Endothelial cell of umbilical vein (primary cell): ENCODE measurements around the gene SPACA6. TPM values are rescaled to one million over a fixed set of nuclear protein-coding genes. Genes with fewer than 3 reads are reported as not detected.

Source experiments
- BruUV-seq: library from RNA; stranded (reverse); fragments of 400-500 nt; replicated peaks from 2 replicates; lab custom pipeline; 2021; lab: Mats Ljungman, UMichigan
- CTCF ChIA-PET: fragments of 300-600, 350-600 bp; sonication (Branson Sonifier 250); formaldehyde crosslinking; loops from one replicate; lab custom pipeline; 2021; ENCODE audit warnings: antibody characterized with exemption, inconsistent platforms; lab: Charles Lee
- POLR2A ChIA-PET: fragments of 300-600, 350-600 bp; sonication (Branson Sonifier 250); formaldehyde crosslinking; loops from one replicate; lab custom pipeline; 2021; ENCODE audit warnings: antibody characterized with exemption, inconsistent platforms; lab: Charles Lee
- DNase-seq: peaks from one replicate; pipeline ENCODE4 v3.0.0-alpha.2; 2011; ENCODE audit warnings: low read depth, low spot score
- FAIRE-seq: peaks from 2 replicates; lab custom pipeline; 2011; peaks lifted over from hg19 to GRCh38; lab: Jason Lieb, UNC
- H2AFZ ChIP-seq: 2 replicates; pipeline ENCODE4 v1.6.0; 2012; ENCODE audit warnings: low read depth, low read length, control low read depth, inconsistent platforms
- H3K27ac ChIP-seq: 2 replicates; pipeline ENCODE4 v1.5.1; 2011; ENCODE audit warnings: low read depth, mild to moderate bottlenecking, control low read depth, low read length, moderate library complexity; ENCODE audit not compliant: insufficient read depth
- H3K27me3 ChIP-seq, 2 experiments: 2 replicates each; pipeline versions ENCODE4 v1.6.0 to v1.6.1; 2011; ENCODE audit warnings: low read length in 2 of 2, mixed read lengths in 1 of 2; ENCODE audit not compliant: control insufficient read depth in 2 of 2, insufficient read depth in 2 of 2
- H3K36me3 ChIP-seq, 2 experiments: 2 replicates in 1 of 2; 3 replicates in 1 of 2; pipeline ENCODE4 v1.5.1; 2011; ENCODE audit warnings: low read length in 2 of 2, mild to moderate bottlenecking in 1 of 2, moderate library complexity in 1 of 2; ENCODE audit not compliant: control insufficient read depth in 2 of 2, insufficient read depth in 2 of 2; ENCODE audit errors: extremely low read depth in 1 of 2
- H3K4me1 ChIP-seq: 3 replicates; pipeline ENCODE4 v1.5.1; 2011; ENCODE audit warnings: mild to moderate bottlenecking, low read length; ENCODE audit not compliant: control insufficient read depth, insufficient read depth; ENCODE audit errors: extremely low read depth
- H3K4me2 ChIP-seq: 2 replicates; pipeline ENCODE4 v1.6.1; 2011; ENCODE audit warnings: low read length, control low read depth, mixed read lengths; ENCODE audit not compliant: insufficient read depth
- H3K4me3 ChIP-seq, 3 experiments: fragments of 200-600 bp in 1 of 3; sonication (generic), shearing (Covaris generic) in 1 of 3; replicated peaks in 1 of 3; 2 replicates each; pipeline ENCODE4 v1.5.1; 2011 to 2016; ENCODE audit warnings: control low read depth in 3 of 3, low read length in 3 of 3, mild to moderate bottlenecking in 2 of 3, inconsistent platforms in 1 of 3, low read depth in 1 of 3, moderate library complexity in 1 of 3; ENCODE audit not compliant: insufficient read depth in 1 of 3
- H3K79me2 ChIP-seq: 2 replicates; pipeline ENCODE4 v1.6.0; 2012; ENCODE audit warnings: low read length, inconsistent platforms; ENCODE audit not compliant: control insufficient read depth, insufficient read depth
- H3K9ac ChIP-seq: replicated peaks from 2 replicates; pipeline ENCODE3; 2011; ENCODE audit warnings: low read length, control low read depth; ENCODE audit not compliant: insufficient read depth; ENCODE audit errors: extremely low read depth
- H3K9me1 ChIP-seq: replicated peaks from 3 replicates; pipeline ENCODE4 v1.6.0; 2011; ENCODE audit warnings: mild to moderate bottlenecking, low read length; ENCODE audit not compliant: control insufficient read depth, insufficient read depth; ENCODE audit errors: extremely low read depth
- H3K9me3 ChIP-seq: replicated peaks from 2 replicates; pipeline ENCODE4 v1.5.1; 2012; ENCODE audit warnings: low read length, inconsistent platforms; ENCODE audit not compliant: control insufficient read depth, insufficient read depth
- H4K20me1 ChIP-seq: replicated peaks from 2 replicates; pipeline ENCODE3; 2011; ENCODE audit warnings: mild to moderate bottlenecking, low read length; ENCODE audit not compliant: control insufficient read depth, insufficient read depth; ENCODE audit errors: extremely low read depth
- EZH2 ChIP-seq: IDR thresholded peaks from 2 replicates; pipeline ENCODE4 v1.6.1; 2012; ENCODE audit warnings: borderline replicate concordance, low read depth, mild to moderate bottlenecking, moderate library complexity, low read length, inconsistent platforms; ENCODE audit not compliant: severe bottlenecking
- FOS ChIP-seq: IDR thresholded peaks from 2 replicates; pipeline ENCODE4 v1.6.1; 2011; ENCODE audit warnings: mild to moderate bottlenecking, low read length, moderate library complexity, borderline replicate concordance; ENCODE audit not compliant: insufficient read depth
- GATA2 ChIP-seq: IDR thresholded peaks from 2 replicates; pipeline ENCODE4 v1.7.0; 2011; ENCODE audit warnings: low read depth, mild to moderate bottlenecking, moderate library complexity, mixed read lengths, low read length; ENCODE audit not compliant: insufficient read length, insufficient read depth
- JUN ChIP-seq: IDR thresholded peaks from 2 replicates; pipeline ENCODE4 v1.6.1; 2011; ENCODE audit warnings: borderline replicate concordance, low read depth; ENCODE audit not compliant: insufficient read length, insufficient read depth
- MYC ChIP-seq: IDR thresholded peaks from one replicate; pipeline ENCODE4 v1.6.1; 2011; ENCODE audit warnings: mild to moderate bottlenecking, low read depth, low read length
- POLR2A ChIP-seq: IDR thresholded peaks from 2 replicates; pipeline ENCODE4 v1.6.1; 2012; ENCODE audit warnings: low read depth, mild to moderate bottlenecking, control low read depth, low read length
- POLR2AphosphoS5 ChIP-seq: IDR thresholded peaks from 2 replicates; pipeline ENCODE4 v1.6.1; 2012; ENCODE audit warnings: low read depth, mild to moderate bottlenecking, control low read depth, low read length, moderate library complexity; ENCODE audit not compliant: insufficient read depth
- dilution Hi-C: fragments of 300-500 bp; cut with MboI; formaldehyde crosslinking; loops from one replicate; pipeline ENCODE4 v1.15.0; 2019; ENCODE audit warnings: low sequenced_read_pairs; ENCODE audit not compliant: extremely low pct_ligation_motif_present
- intact Hi-C: fragments of 100-400 bp; cut with micrococcal nuclease; formaldehyde crosslinking; loops from one replicate; pipeline ENCODE4 v1.10.0; 2022
- polyA plus RNA-seq, 4 experiments: library from polyadenylated mRNA; depleted of rRNA in 3 of 4; stranded (reverse) in 3 of 4; unstranded in 1 of 4; fragments of >200 nt; gene quantifications; 2 replicates each; pipeline versions ENCODE4 v1.2.1 to v1.2.3, GENCODE V29; 2011 to 2012; ENCODE audit warnings: missing spikeins in 1 of 4
- total RNA-seq: library from RNA; stranded (reverse); gene quantifications from 2 replicates; pipeline ENCODE4 v1.2.3, GENCODE V29; 2021
- TF ChIP-seq, protein P1 (sequence below), 2 donors: IDR thresholded peaks; 1 replicate in 1 of 2; 2 replicates in 1 of 2; pipeline ENCODE4 v1.5.1; 2011; ENCODE audit warnings: low read length in 2 of 2, mild to moderate bottlenecking in 2 of 2, moderate library complexity in 2 of 2, control low read depth in 1 of 2, inconsistent platforms in 1 of 2, low read depth in 1 of 2; ENCODE audit not compliant: insufficient read depth in 1 of 2; ENCODE audit errors: extremely low read depth in 1 of 2
- TF ChIP-seq, protein P2 (sequence below): IDR thresholded peaks from 2 replicates; pipeline ENCODE4 v1.6.1; 2011; ENCODE audit not compliant: insufficient read depth, insufficient read length

Gene SPACA6
- total and polyA plus RNA-seq, 2 donors (not counting 3 experiments of a cell fraction or from before 2014, with no cell fraction given), result 11.9 to 41.1 TPM

DNA sequence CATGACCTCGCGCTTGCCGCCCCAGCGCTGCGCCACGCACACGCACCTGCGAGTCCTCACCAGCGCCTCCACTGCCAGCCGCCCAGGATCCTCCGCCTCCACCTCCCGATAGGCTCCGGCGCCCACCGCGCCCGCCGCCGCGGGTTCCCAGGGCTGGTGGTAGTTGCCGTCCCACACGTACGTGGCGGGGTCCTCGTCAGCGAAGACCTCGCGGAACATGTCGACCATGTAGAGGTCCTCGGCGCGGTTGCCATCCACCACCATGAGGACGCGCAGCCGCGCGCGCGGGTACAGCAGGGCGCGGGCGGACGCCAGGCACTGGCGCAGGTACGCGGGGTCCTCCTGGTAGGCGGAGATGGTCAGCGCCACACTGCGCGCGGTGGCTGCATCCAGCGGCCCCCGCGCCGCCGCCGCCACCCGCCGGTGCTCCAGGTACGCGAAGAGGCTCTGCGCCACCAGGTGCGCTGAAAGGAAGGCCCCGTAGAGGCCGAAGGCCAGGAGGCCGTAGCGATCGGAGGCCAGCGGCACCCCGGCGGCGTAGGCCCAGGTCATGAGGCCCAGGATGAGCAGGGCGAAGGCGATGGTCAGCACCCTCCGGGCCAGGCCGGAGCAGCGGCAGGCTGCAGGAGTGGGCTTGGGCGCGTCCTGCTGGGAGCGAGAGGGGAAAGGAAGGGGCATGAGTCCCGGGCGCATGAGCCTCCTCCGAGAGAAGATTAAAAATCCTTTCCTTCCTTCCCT, 26.3 kb downstream of the SPACA6 start:
- intact Hi-C loops, result no loop called here
- dilution Hi-C loops, result no loop called here

DNA sequence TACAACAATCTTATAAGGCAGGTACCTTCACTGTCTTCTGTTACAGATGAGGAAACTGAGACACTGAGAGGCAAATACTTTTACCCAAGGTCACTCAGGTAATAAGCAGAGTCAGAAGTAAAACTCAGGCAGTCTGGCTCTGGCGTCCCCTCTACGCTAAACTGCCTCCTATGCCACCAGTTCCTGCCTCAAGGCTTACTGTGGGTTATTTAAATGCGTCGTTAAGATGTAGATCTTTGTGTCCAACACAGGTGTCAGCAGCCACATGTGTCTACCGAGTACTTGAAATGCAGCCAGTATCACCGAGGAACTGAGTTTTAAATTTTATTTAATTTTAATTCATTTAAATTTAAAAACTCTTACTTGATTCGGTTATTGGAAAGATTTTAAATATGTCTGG, 28.8 kb downstream of the SPACA6 start:
- Histone ChIP-seq H3K4me1 (no peaks in the 10 kb centered on the region), H3K27me3 (peaks cover 18 to 32% of the 10 kb centered on the region in 2 experiments), H3K9ac (no peak overlapping the region), H2AFZ (no peak overlapping the region), H3K79me2 (no peaks in the 10 kb centered on the region), H3K36me3 (no peaks in the 10 kb centered on the region), H3K9me1 (no peaks in the 10 kb centered on the region), H3K9me3 (no peaks in the 10 kb centered on the region), H3K4me3 (no peak overlapping the region), H4K20me1 (no peaks in the 10 kb centered on the region), H3K4me2 (no peak overlapping the region), H3K27ac (no peak overlapping the region)
- ChIA-PET POLR2A (no interaction called here), CTCF (no interaction called here)
- TF ChIP-seq JUN, result no peak
- TF ChIP-seq, protein P1, sequence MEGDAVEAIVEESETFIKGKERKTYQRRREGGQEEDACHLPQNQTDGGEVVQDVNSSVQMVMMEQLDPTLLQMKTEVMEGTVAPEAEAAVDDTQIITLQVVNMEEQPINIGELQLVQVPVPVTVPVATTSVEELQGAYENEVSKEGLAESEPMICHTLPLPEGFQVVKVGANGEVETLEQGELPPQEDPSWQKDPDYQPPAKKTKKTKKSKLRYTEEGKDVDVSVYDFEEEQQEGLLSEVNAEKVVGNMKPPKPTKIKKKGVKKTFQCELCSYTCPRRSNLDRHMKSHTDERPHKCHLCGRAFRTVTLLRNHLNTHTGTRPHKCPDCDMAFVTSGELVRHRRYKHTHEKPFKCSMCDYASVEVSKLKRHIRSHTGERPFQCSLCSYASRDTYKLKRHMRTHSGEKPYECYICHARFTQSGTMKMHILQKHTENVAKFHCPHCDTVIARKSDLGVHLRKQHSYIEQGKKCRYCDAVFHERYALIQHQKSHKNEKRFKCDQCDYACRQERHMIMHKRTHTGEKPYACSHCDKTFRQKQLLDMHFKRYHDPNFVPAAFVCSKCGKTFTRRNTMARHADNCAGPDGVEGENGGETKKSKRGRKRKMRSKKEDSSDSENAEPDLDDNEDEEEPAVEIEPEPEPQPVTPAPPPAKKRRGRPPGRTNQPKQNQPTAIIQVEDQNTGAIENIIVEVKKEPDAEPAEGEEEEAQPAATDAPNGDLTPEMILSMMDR (IDR thresholded peaks at IDR 0.05; ENCODE audit: extremely low read depth in 1 of 2, insufficient read depth in 1 of 2, low read depth in 1 of 2, low read length in 2 of 2), result no peak
- TF ChIP-seq, protein P2, sequence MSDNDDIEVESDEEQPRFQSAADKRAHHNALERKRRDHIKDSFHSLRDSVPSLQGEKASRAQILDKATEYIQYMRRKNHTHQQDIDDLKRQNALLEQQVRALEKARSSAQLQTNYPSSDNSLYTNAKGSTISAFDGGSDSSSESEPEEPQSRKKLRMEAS, result no peak
- TF ChIP-seq EZH2, result no peak
- no peak for TF ChIP-seq GATA2
- no peak for TF ChIP-seq MYC
- TF ChIP-seq POLR2AphosphoS5, result no peak
- no peak for TF ChIP-seq FOS
- TF ChIP-seq POLR2A, result no peak
- BruUV-seq, result no TSS peak
- dilution Hi-C loops (no loop called here), intact Hi-C loops (no loop called here)
- FAIRE-seq (no peak), DNase-seq (no peak)

More for the DNA sequence above, 26.3 kb downstream of the SPACA6 start:
- CTCF ChIA-PET, result interaction anchor here (0.8 to 1.0 kb wide), 2 partner anchors 9 to 58 kb away, joined by 3 to 4 read pairs; no protein-coding TSS in a partner anchor
- Histone ChIP-seq H3K4me1 (no peaks in the 10 kb centered on the region), H3K9ac (no peak overlapping the region), H3K36me3 (no peaks in the 10 kb centered on the region), H3K4me2 (no peak overlapping the region), H3K79me2 (no peaks in the 10 kb centered on the region), H2AFZ (no peak overlapping the region), H3K4me3 (no peak overlapping the region), H3K27ac (no peak overlapping the region), H3K27me3 (peaks cover 18 to 32% of the 10 kb centered on the region in 2 experiments), H3K9me1 (no peaks in the 10 kb centered on the region), H3K9me3 (no peaks in the 10 kb centered on the region), H4K20me1 (no peaks in the 10 kb centered on the region)
- TF ChIP-seq EZH2 (peak; percentile 79), MYC (no peak)
- no TSS peak for BruUV-seq
- POLR2A ChIA-PET, result no interaction called here
- no peak for DNase-seq
- FAIRE-seq, result no peak
